Measurements from ENCODE around the gene SNPH.
A peak's percentile ranks its signal among the peaks of the same experiment; 100 is the strongest.

The SNPH gene

DNA sequence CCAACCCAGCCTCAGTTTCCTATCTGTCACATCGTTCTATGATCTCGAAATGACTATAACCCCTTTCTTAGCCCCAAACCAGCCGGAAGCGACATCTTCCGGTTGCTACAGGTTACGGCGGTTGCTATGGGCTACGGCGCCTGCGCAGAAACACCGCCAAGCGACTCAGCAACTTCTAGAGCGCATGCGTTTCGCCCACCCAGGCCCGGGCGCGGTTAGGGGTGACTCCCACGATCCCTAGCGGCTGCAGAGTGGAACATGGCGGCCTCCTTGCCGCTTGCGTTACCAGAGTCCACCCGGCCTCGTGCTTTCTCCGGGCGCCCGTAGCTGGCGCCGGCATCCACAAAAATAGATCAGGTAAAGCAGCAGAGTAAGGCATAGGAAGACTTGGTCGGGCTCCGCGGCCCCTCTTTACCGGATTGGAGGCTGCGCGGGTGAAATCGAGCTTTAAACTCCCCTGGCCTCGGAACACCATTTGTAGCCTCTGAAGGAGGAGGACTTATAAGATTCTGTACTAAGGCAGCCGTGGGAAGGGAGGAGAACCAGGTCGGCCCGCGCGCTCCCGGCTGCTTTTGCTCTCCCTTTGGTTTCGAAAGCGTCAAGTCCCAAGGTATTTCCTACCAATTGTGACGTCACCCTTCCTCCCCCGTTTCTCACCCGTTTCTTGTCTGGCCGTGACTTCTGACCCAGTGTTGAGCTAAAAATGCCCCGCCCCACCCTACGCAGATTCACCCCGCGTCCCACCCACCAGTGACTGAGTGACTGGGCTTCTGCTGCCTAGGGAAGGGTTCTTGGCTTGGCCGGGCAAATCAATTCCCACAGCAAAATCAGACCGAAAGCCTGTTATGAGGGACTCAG is 59.3 kb downstream of the SNPH start:
- TF ChIP-seq, protein P1, sequence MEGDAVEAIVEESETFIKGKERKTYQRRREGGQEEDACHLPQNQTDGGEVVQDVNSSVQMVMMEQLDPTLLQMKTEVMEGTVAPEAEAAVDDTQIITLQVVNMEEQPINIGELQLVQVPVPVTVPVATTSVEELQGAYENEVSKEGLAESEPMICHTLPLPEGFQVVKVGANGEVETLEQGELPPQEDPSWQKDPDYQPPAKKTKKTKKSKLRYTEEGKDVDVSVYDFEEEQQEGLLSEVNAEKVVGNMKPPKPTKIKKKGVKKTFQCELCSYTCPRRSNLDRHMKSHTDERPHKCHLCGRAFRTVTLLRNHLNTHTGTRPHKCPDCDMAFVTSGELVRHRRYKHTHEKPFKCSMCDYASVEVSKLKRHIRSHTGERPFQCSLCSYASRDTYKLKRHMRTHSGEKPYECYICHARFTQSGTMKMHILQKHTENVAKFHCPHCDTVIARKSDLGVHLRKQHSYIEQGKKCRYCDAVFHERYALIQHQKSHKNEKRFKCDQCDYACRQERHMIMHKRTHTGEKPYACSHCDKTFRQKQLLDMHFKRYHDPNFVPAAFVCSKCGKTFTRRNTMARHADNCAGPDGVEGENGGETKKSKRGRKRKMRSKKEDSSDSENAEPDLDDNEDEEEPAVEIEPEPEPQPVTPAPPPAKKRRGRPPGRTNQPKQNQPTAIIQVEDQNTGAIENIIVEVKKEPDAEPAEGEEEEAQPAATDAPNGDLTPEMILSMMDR (IDR thresholded peaks at IDR 0.05; ENCODE audit: control extremely low read depth, extremely low read depth, low read depth, missing control alignments): no peak
- CTCF ChIA-PET: interaction anchor here (0.6 to 2.2 kb wide), 5 partner anchors 10 to 141 kb away, joined by 3 to 10 read pairs (median 4); partner anchors contain the start of gene NSFL1C
- DNase-seq (ENCODE audit: extremely low spot score): peak; percentile 99
- POLR2A ChIA-PET: interaction anchor here (0.7 to 1.3 kb wide), 3 partner anchors 52 to 141 kb away, joined by 3 to 7 read pairs (median 3); partner anchors contain the start of gene NSFL1C

DNA sequence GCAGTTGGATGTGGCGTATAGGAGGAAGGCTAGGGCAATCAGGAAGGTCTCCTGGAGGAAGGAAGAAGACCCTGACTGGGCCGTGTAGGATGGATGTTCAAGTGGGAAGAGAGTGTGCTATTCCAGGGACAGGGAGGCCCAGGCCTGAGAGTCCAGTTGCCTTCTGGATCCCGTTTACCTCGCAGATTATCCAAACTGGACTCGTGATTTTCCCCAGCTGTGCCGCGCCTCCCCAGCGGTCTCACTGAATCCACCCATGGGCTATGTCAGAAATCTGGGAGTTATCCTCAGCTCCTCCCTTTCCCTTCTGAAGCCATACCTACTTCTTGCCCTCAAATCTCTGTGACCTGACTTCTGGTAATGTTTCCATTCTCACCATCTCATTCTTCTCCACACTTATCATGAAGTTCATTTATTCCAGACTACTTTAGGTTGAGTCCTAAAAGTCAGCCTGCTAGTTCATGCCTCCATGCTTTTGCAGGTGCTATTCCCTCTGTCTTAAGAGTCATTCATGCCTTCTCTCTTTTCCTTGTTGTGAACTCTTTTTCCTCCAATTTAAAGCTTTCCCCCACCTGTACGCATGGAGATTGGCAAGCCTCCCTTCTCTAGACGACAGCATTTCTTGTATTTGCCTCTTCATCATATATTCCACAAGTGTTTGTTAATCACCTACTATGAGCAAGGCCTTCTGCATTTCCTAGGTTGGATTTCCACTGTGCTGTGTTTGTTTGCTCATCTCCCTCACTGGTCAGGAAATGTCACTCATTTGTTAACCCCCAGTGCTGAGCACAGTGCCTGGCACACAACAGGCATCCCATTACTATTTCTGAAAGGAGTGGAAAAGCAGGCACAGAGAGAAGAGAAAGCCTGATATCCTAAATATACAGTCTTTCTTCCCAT is 60.2 kb downstream of the SNPH start:
- ChIA-PET POLR2A (interaction anchor here (0.7 to 1.3 kb wide), 3 partner anchors 51 to 141 kb away, joined by 3 to 7 read pairs (median 3); partner anchors contain the start of gene NSFL1C), CTCF (interaction anchor here (0.6 to 1.6 kb wide), 7 partner anchors 11 to 73 kb away, joined by 3 to 6 read pairs (median 4); no protein-coding TSS in a partner anchor)
- TF ChIP-seq, protein P1 (IDR thresholded peaks at IDR 0.05; ENCODE audit: control extremely low read depth, extremely low read depth, low read depth, missing control alignments): no peak
- DNase-seq (ENCODE audit: extremely low spot score): no peak

DNA sequence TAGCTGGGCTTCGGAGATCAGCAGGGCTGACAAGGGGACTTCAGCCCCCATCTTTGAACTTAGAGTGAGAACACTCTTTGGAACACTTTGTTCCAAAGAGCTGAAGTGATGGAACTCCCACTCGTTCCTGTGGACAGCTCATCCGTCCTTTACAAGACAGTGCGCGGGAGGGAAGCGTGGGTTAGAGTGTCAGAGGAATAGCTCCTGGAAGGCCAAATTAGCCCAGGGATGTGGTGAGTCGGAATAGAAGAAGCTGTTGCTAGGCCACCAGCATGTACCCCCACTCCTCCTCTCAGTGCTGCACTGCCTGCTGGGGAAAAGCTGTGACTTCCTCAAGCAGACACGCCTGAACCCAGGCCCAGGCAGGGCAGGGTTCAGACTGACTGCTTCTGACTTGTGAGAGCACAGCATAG is 61.2 kb downstream of the SNPH start:
- ChIA-PET CTCF (interaction anchor here (1.0 to 1.6 kb wide), 6 partner anchors 12 to 109 kb away, joined by 3 to 6 read pairs (median 4); no protein-coding TSS in a partner anchor), POLR2A (no interaction called here)
- TF ChIP-seq, protein P1 (IDR thresholded peaks at IDR 0.05; ENCODE audit: control extremely low read depth, extremely low read depth, low read depth, missing control alignments): no peak
- DNase-seq (ENCODE audit: extremely low spot score): no peak

DNA sequence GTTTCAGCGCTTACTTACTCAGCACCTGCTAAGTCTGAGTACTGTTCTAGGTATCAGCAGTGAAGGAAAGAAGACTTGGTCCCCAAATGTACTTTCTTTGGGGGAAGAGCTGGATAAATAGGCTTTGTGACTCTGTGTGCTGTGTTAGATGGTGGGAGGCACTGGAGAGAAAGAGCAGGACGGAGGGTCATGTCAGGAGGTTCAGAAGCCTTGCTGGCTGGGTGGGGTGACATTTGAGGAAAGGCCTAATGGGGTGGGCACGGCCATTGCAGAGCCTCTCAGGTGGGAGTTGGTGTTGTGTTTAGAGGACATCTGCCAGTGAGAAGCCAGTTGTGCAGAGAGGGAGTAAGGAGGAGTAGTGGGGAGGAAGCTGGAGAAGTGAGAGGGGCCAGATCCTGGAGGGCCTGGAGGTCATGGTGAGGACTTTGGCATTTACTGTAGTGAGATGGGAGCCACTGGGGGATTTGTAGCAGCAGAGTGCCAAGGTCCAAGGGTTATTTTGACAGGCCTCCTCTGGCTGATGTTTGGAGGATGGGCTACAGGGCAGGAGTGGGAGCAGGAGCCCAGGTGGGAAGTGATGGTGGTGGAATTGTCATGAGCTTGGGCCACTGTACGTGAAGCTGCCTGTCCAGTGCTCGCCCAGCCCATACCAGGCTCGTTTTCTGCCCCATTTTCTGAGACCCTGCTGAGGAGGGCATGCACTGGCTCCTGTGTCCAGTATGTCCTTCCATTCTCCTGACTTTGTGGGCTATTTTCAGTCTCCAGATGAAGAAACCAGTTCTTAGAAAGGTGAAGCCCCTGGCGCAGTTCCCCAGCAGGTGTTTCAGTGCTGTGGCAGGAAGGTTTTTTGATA is 62.0 kb downstream of the SNPH start:
- POLR2A ChIA-PET: no interaction called here
- TF ChIP-seq, protein P1 (IDR thresholded peaks at IDR 0.05; ENCODE audit: control extremely low read depth, extremely low read depth, low read depth, missing control alignments): no peak
- DNase-seq (ENCODE audit: extremely low spot score): no peak
- CTCF ChIA-PET: interaction anchor here (1.0 to 1.6 kb wide), 4 partner anchors 13 to 109 kb away, joined by 3 to 5 read pairs (median 4); no protein-coding TSS in a partner anchor

GRCh38 chr20:1328680-1329330 is 62.7 kb downstream of the SNPH start, which contains the start of gene SDCBP2:
TSS of gene SDCBP2 (minus strand) at chr20:1329139. CDS start at chr20:1320416, 8,723 bp downstream.
- TF ChIP-seq, protein P1 (IDR thresholded peaks at IDR 0.05; ENCODE audit: control extremely low read depth, extremely low read depth, low read depth, missing control alignments): no peak
- ChIA-PET CTCF (interaction anchor here (0.7 to 1.4 kb wide), 6 partner anchors 11 to 448 kb away, joined by 3 to 4 read pairs (median 3); no protein-coding TSS in a partner anchor), POLR2A (interaction anchor here (0.7 kb wide), 1 partner anchor 62 kb away, joined by 3 read pairs; the partner anchor contains the start of gene SNPH)
- DNase-seq (ENCODE audit: extremely low spot score): no peak

All from GM10248 (cell line).